ENCODE data around the gene PLCB4.

The PLCB4 gene

GRCh38 chr20:9140162-9140760 lies 71.4 kb downstream of the PLCB4 start:
- TF ChIP-seq SIN3A (IDR thresholded peaks at IDR 0.05; ENCODE audit: borderline replicate concordance, insufficient read depth, low read length) (no peak), POLR2AphosphoS5 (IDR thresholded peaks at IDR 0.05; ENCODE audit: low read depth, low read length) (no peak), REST (IDR thresholded peaks at IDR 0.05; ENCODE audit: insufficient read depth in 1 of 2, low read depth in 2 of 2, low read length in 2 of 2) (no peak), FOXP2 (optimal IDR thresholded peaks at IDR 0.05; ENCODE audit: borderline replicate concordance, extremely low read depth, extremely low read length, insufficient read depth) (no peak), TAF1 (IDR thresholded peaks at IDR 0.05; ENCODE audit: borderline replicate concordance, insufficient read depth, low read length) (no peak)

- TF ChIP-seq POLR2AphosphoS5 (IDR thresholded peaks at IDR 0.05; ENCODE audit: low read depth, low read length) (no peak), FOXP2 (optimal IDR thresholded peaks at IDR 0.05; ENCODE audit: borderline replicate concordance, extremely low read depth, extremely low read length, insufficient read depth) (no peak), SIN3A (IDR thresholded peaks at IDR 0.05; ENCODE audit: borderline replicate concordance, insufficient read depth, low read length) (no peak), REST (IDR thresholded peaks at IDR 0.05; ENCODE audit: insufficient read depth in 1 of 2, low read depth in 2 of 2, low read length in 2 of 2) (no peak), TAF1 (IDR thresholded peaks at IDR 0.05; ENCODE audit: borderline replicate concordance, insufficient read depth, low read length) (no peak)
Measured at GRCh38 chr20:9141070-9141469, 72.2 kb downstream of the PLCB4 start.

GRCh38 chr20:9141921-9142320 lies 73.0 kb downstream of the PLCB4 start:
- TF ChIP-seq FOXP2 (optimal IDR thresholded peaks at IDR 0.05; ENCODE audit: borderline replicate concordance, extremely low read depth, extremely low read length, insufficient read depth) (no peak), REST (IDR thresholded peaks at IDR 0.05; ENCODE audit: insufficient read depth in 1 of 2, low read depth in 2 of 2, low read length in 2 of 2) (no peak), POLR2AphosphoS5 (IDR thresholded peaks at IDR 0.05; ENCODE audit: low read depth, low read length) (no peak), SIN3A (IDR thresholded peaks at IDR 0.05; ENCODE audit: borderline replicate concordance, insufficient read depth, low read length) (no peak), TAF1 (IDR thresholded peaks at IDR 0.05; ENCODE audit: borderline replicate concordance, insufficient read depth, low read length) (no peak)

GRCh38 chr20:9142809-9143208 lies 73.9 kb downstream of the PLCB4 start:
- TF ChIP-seq TAF1 (IDR thresholded peaks at IDR 0.05; ENCODE audit: borderline replicate concordance, insufficient read depth, low read length) (no peak), SIN3A (IDR thresholded peaks at IDR 0.05; ENCODE audit: borderline replicate concordance, insufficient read depth, low read length) (no peak), POLR2AphosphoS5 (IDR thresholded peaks at IDR 0.05; ENCODE audit: low read depth, low read length) (no peak)

GRCh38 chr20:9143926-9144325 lies 75.0 kb downstream of the PLCB4 start:
- TF ChIP-seq TAF1 (IDR thresholded peaks at IDR 0.05; ENCODE audit: borderline replicate concordance, insufficient read depth, low read length) = no peak
- no peak for TF ChIP-seq SIN3A (IDR thresholded peaks at IDR 0.05; ENCODE audit: borderline replicate concordance, insufficient read depth, low read length)
- no peak for TF ChIP-seq REST (IDR thresholded peaks at IDR 0.05; ENCODE audit: insufficient read depth in 1 of 2, low read depth in 2 of 2, low read length in 2 of 2)
- TF ChIP-seq FOXP2 (optimal IDR thresholded peaks at IDR 0.05; ENCODE audit: borderline replicate concordance, extremely low read depth, extremely low read length, insufficient read depth) = no peak
- TF ChIP-seq POLR2AphosphoS5 (IDR thresholded peaks at IDR 0.05; ENCODE audit: low read depth, low read length) = no peak

All from PFSK-1 (cell line).